IPS DF 6.9 (cell line): ENCODE results near the gene C1QTNF6.

Experiments used
- DNase-seq: peaks from one replicate; pipeline ENCODE4 v3.0.0-alpha.2; 2013; ENCODE audit warnings: low read depth, low spot score
- H3K27ac ChIP-seq: one replicate; pipeline ENCODE4 v1.5.1; 2013; ENCODE audit warnings: low read length, control low read depth
- H3K27me3 ChIP-seq: 2 replicates; pipeline ENCODE4 v1.6.1; 2013; ENCODE audit warnings: mild to moderate bottlenecking, low read length; ENCODE audit not compliant: control insufficient read depth, insufficient read depth
- H3K36me3 ChIP-seq: 2 replicates; pipeline ENCODE4 v1.6.1; 2013; ENCODE audit warnings: low read length; ENCODE audit not compliant: control insufficient read depth, insufficient read depth
- H3K4me1 ChIP-seq: 2 replicates; pipeline ENCODE4 v1.6.1; 2013; ENCODE audit warnings: low read length; ENCODE audit not compliant: control insufficient read depth, insufficient read depth
- H3K4me3 ChIP-seq: 2 replicates; pipeline ENCODE4 v1.5.1; 2013; ENCODE audit warnings: mild to moderate bottlenecking, low read length
- H3K9me3 ChIP-seq: 2 replicates; pipeline ENCODE4 v1.6.1; 2013; ENCODE audit warnings: low read length, inconsistent platforms; ENCODE audit not compliant: control insufficient read depth, insufficient read depth
- WGBS: extraction: QIAGEN DNeasy Blood & Tissue Kit; methylation state at CpG from one replicate; pipeline ENCODE4 v1.1.7; 2013; ENCODE audit warnings: mixed read lengths, missing lambda C conversion rate; ENCODE audit not compliant: insufficient read length, insufficient coverage; 5-methylcytosine and 5-hydroxymethylcytosine counted together

C1QTNF6 gene

DNA sequence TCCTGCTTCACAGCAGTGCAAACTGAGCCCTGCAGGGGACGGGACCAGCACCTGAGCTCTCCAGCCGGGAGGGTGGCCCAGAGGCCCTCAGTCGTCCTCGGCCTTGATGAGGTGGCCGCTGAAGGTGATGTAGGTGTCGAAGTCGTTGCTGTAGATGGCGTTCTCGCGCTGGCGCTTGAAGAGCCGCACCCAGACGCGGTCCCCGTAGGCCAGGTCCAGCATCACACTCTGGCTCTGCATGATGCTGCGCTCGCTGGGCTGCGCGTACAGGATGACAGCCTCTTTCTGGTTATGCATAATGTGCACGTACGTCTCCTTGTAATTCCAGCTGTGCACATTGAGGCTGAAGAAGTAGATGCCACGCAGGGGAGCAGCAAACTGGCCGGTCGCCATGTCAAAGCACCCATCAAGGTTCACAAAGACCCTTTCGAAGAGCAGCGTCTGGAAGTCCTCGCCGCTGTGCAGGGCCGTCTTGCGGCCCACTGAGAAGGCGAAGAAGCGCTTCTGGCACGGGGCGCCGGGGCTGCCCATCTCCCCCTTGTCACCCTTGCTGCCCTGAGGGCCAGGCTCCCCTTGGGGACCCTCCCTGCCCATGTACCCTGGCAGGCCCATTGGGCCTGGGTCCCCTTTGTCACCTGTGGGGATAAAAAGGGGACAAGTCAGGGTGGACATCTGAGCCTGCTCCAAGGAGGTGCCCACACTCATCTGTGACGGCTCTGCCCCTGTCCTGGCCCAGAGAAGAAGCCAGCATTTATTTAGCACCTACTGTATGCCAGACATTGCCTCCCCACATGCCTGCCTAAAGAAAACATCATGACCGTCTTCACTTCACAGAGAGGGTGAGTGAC lies 5.7 kb downstream of the C1QTNF6 start:
- WGBS, result no CpG with 5 or more reads among the region's 37 CpGs
- Histone ChIP-seq H3K9me3 (no peaks in the 10 kb centered on the region), H3K27ac (no peak overlapping the region), H3K36me3 (no peaks in the 10 kb centered on the region), H3K4me3 (no peak overlapping the region), H3K27me3 (no peaks in the 10 kb centered on the region), H3K4me1 (no peaks in the 10 kb centered on the region; the same call in none of the 2 replicates)
- no peak for DNase-seq

DNA sequence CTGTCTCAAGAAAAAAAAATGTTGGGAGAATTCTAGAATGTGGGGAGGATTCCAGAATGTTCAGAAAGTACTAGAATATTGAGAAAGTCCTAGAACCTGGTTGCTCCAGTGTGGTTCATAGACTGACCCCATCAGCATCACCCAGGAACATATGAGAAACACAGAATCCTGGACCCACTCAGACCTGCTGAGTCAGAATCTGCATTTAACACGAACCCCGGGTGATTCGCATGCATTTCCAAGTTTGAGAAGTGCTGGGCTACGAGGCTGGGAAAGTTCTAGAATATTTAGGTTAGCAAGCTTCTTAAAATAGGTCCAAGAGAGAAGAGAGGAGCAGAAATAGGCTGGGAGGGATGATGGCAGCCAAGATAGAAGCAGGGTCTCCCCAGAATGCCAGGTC lies 6.4 kb downstream of the C1QTNF6 start:
- Histone ChIP-seq H3K9me3 (no peaks in the 10 kb centered on the region), H3K27me3 (no peaks in the 10 kb centered on the region), H3K27ac (no peak overlapping the region), H3K36me3 (no peaks in the 10 kb centered on the region), H3K4me3 (no peak overlapping the region), H3K4me1 (no peaks in the 10 kb centered on the region; the same call in 1 of the 2 replicates)
- DNase-seq, result no peak
- no CpG with 5 or more reads among the region's 4 CpGs for WGBS

DNA sequence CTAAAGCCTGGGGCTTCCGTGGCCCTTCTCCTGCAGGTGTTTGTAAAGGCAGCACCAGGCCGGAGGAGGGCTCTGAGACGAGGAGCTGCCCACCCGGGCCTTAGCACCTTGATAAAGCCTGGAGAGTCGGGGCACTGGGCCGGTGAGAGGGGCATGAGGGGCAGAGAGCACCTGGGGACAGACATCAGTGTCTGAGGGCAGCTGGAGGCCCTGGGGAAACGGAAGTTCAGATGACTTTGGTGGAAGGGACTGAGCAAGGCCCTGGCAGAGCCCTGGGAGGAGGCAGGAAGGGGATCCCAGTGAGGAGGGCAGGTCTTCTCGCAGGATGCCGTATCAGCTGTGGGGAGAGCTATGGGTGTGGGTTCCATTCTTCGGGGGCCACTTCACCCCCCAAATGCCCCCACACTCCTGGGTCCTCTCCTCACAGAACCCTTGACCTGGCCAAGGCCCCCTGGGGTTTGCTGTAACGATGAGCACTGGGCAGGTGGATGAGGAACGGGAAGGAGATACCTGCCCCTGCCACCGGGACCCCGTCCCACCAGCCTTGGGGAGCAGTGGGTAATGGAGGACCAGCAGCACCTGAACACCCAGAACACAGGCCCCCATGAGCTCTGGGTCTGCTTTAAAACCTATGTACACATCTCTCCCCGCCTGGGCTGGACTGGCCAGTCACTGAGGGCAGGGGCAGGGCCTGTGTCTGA lies 7.4 kb downstream of the C1QTNF6 start:
- no CpG with 5 or more reads among the region's 15 CpGs for WGBS
- Histone ChIP-seq H3K9me3 (no peaks in the 10 kb centered on the region), H3K4me1 (no peaks in the 10 kb centered on the region), H3K27me3 (no peaks in the 10 kb centered on the region), H3K4me3 (no peak overlapping the region), H3K27ac (no peak overlapping the region), H3K36me3 (no peaks in the 10 kb centered on the region)
- DNase-seq, result no peak

DNA sequence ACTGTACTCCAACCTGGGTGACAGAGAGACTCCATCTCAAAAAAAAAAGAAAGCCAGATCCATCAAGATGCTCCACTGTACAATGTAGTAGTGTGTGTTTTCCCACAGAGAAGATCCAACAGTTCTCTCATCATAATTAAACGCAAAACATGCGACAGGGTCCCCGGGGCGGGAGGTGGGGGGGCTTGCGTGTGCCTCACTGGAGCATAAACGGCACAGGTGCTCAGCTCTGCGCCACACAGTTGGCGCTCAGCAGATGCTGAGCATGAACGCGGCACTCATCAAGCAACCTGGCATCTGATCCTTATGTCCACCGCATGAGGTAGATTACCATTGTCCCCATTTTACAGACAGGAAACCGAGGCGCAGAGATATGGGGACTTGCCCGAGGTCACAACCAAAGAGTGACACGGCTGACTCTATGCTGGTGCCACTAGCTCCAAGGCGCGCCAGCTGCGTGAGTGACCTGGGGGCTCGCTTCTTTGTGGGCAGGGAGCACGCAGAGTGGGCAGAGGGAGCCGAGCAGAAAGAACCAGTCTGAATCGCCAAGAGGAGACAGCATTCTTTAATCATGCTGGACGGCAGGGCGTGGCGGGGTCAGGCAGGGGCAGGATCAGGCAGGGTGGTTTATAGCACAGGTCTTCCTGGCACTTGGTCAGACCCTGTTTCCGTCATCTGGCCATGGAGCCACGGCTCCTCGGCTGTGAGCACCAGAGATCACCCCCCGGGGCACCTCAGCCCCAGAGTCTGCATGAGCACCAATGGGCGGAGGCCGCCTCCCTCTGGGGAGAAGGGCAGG lies 8.2 kb downstream of the C1QTNF6 start:
- Histone ChIP-seq H3K27ac (no peak overlapping the region), H3K27me3 (no peaks in the 10 kb centered on the region), H3K4me1 (no peaks in the 10 kb centered on the region), H3K4me3 (no peak overlapping the region), H3K9me3 (no peaks in the 10 kb centered on the region), H3K36me3 (no peaks in the 10 kb centered on the region)
- no peak for DNase-seq
- WGBS, result no CpG with 5 or more reads among the region's 31 CpGs

DNA sequence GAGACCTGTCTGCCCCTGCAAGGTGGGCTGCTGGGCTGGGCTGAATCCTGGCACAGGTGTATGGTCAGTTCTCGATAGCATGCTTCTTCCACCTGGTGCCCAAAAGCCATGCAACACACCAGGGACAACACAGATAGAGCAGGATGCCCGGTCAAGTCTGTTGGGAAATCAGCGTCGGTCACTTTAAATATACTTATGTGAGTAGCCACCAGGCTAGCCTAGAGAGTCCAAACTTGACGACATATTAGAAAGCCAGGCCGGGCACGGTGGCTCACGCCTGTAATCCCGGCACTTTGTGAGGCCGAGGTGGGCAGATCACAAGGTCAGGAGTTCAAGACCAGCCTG lies 8.9 kb downstream of the C1QTNF6 start:
- Histone ChIP-seq H3K4me1 (no peaks in the 10 kb centered on the region), H3K9me3 (no peaks in the 10 kb centered on the region), H3K27me3 (no peaks in the 10 kb centered on the region), H3K27ac (no peak overlapping the region), H3K36me3 (no peaks in the 10 kb centered on the region), H3K4me3 (no peak overlapping the region)
- no peak for DNase-seq
- WGBS, result no CpG with 5 or more reads among the region's 10 CpGs

DNA sequence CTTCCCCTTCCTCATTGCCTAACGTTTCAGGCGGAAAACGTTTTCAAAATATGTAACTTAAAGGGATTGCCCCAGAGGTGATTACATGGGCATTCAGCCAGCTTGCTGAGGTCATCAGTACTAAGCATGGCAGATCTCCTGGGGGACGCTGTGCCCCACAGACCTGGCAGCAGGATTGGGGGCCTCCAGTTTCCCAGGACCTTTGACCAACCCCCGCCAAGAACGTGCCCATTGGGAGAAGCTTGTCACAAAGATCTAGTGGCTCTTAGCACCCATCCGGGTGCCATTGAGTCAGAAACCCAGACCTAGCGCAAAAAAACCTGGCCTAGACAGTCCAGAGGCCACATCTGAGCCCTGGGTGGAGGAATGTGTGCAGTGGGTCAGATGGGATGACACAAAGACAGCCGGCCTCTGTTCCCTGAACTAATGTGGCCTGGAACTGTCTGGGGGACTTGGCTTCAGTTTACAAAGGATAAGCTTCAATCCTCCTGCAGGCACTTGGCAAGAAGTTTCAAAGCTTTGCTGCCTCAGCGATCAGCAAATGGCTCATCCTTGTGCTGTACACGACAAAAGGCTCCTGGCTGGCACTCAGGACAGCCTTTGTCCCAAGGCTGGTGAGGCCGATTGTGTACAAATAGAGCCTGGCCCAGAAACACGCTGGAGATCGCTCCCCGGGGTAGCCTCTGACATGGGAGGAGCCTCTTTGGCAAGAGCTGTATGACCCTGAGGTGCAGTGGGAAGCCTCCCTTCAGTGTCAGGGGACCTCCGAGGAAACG lies 9.5 kb downstream of the C1QTNF6 start:
- H3K4me1 ChIP-seq, result no peaks in the 10 kb centered on the region
- no peaks in the 10 kb centered on the region for H3K36me3 ChIP-seq
- no CpG with 5 or more reads among the region's 17 CpGs for WGBS
- no peaks in the 10 kb centered on the region for H3K9me3 ChIP-seq
- no peak overlapping the region for H3K4me3 ChIP-seq
- no peak for DNase-seq
- no peaks in the 10 kb centered on the region for H3K27me3 ChIP-seq
- H3K27ac ChIP-seq, result no peak overlapping the region

DNA sequence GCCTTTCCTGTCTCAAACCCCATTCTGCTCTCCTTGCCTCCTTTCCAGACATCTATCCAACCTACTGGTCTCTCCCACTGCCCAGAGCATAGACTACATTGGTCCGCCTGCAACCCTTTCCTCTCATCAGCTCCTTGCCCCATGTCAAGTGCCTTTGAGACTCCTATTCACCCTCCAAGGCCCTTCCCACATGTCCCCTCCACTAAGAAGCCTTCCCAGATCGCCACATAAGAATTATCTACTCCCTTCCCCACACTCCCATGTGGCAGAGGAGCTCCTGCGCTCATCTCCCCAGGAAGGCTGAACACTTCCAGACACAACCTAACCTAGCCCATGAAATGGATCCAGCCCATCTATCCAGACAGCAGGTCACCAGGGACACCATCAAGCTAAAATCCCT lies 10.3 kb downstream of the C1QTNF6 start:
- Histone ChIP-seq H3K36me3 (no peaks in the 10 kb centered on the region), H3K4me1 (no peaks in the 10 kb centered on the region), H3K27ac (no peak overlapping the region), H3K27me3 (no peaks in the 10 kb centered on the region), H3K4me3 (no peak overlapping the region), H3K9me3 (no peaks in the 10 kb centered on the region)
- DNase-seq, result no peak
- WGBS, result no CpG with 5 or more reads among the region's 3 CpGs

DNA sequence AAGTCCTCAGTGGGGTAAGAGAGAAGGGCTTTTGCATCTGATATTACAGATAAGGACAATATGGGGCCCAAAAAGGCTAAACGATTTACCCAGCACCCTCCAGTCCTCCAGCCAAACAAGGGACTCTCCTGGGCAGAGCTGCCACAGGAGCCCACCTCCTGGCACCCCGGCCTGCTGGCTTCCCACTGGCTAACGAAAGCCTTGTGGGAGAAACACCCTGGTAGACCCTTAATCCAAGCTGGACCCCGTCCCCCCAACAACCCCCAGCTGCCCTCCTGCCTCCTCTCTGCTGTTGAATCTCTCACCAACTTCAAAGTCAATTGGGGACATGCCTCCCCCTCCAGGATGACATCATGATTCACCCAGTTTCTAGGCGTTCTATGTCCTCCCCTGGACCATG lies 10.8 kb downstream of the C1QTNF6 start:
- no peak overlapping the region for H3K27ac ChIP-seq
- WGBS, result no CpG with 5 or more reads among the region's 5 CpGs
- H3K9me3 ChIP-seq, result no peaks in the 10 kb centered on the region
- no peak for DNase-seq
- H3K4me1 ChIP-seq, result no peaks in the 10 kb centered on the region; the same call in 1 of the 2 replicates
- H3K27me3 ChIP-seq, result no peaks in the 10 kb centered on the region
- no peaks in the 10 kb centered on the region for H3K36me3 ChIP-seq
- no peak overlapping the region for H3K4me3 ChIP-seq

DNA sequence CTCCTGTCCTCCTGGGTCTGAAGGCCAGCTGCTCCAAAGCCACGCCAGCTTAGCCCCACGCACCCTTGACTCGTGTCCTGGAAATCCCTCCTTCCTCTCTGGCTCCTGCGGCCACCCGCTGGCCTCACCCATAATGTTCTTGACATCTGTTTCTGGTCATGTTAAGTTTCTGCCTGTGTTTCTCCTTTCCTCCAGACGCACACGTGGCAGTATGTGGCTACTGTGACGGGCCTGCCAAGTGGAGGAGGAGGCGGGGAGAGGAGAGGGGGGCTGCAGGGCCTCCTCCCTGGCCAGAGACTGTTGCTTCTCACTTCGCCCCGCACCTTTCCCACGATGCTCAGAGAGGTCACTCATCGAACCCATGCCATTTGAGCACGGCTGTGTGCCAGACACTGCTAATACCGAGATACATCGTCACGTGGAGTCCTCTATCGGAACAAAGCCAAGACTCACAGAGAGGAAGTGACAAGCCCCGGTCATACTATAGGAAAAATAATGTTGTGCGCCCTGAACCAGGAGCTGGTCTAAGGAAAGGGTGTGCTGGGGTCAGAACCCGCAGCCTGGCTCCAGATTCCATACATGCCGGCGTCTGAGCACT lies 11.5 kb downstream of the C1QTNF6 start:
- no CpG with 5 or more reads among the region's 23 CpGs for WGBS
- H3K27ac ChIP-seq, result no peak overlapping the region
- H3K36me3 ChIP-seq, result no peaks in the 10 kb centered on the region
- no peaks in the 10 kb centered on the region; the same call in 1 of the 2 replicates for H3K4me1 ChIP-seq
- no peak for DNase-seq
- H3K4me3 ChIP-seq, result no peak overlapping the region
- H3K9me3 ChIP-seq, result no peaks in the 10 kb centered on the region
- H3K27me3 ChIP-seq, result no peaks in the 10 kb centered on the region
